CD4-positive, alpha-beta T cell treated with Interleukin-2 at 100 ng/mL for 4 hours (primary cell): ENCODE measurements around the gene PEX5.
"Not testable (repeated sequence)": the region's sequence is repeated elsewhere in the genome, so short reads cannot be mapped to it uniquely, and the experiment has no call there.

Experiments used
- DNase-seq: peaks from one replicate; pipeline ENCODE4 v3.0.0-alpha.2; 2020; ENCODE audit warnings: low spot score

PEX5 gene

GRCh38 chr12:7213745-7214144 lies 24.3 kb downstream of the PEX5 start:
- DNase-seq: not testable (repeated sequence)

- no peak for DNase-seq
These were observed 28.1 kb downstream of the PEX5 start for GRCh38 chr12:7217475-7218069.

GRCh38 chr12:7219599-7220243 lies 30.2 kb downstream of the PEX5 start:
- DNase-seq: peak; percentile 80

- DNase-seq: no peak
These were observed 32.0 kb downstream of the PEX5 start for GRCh38 chr12:7221486-7221885.

GRCh38 chr12:7229741-7230140 lies 40.3 kb downstream of the PEX5 start:
- DNase-seq: no peak

GRCh38 chr12:7241404-7242005 lies 52.0 kb downstream of the PEX5 start:
- no peak for DNase-seq

- no peak for DNase-seq
These were observed 53.0 kb downstream of the PEX5 start for GRCh38 chr12:7242176-7243101.

GRCh38 chr12:7251328-7251996 lies 62.0 kb downstream of the PEX5 start:
- not testable (repeated sequence) for DNase-seq

GRCh38 chr12:7259060-7259459 lies 69.6 kb downstream of the PEX5 start:
- DNase-seq: no peak
